GM20000 (cell line): ENCODE data around the gene POLR1H.

Experiments used
- DNase-seq: peaks from one replicate; pipeline ENCODE4 v3.0.0; 2012; ENCODE audit warnings: low spot score
- CTCF ChIP-seq: IDR thresholded peaks from 2 replicates; pipeline ENCODE4 v1.5.1; 2012; ENCODE audit warnings: mild to moderate bottlenecking, control low read depth; ENCODE audit errors: extremely low read depth, missing control alignments

Gene POLR1H

DNA sequence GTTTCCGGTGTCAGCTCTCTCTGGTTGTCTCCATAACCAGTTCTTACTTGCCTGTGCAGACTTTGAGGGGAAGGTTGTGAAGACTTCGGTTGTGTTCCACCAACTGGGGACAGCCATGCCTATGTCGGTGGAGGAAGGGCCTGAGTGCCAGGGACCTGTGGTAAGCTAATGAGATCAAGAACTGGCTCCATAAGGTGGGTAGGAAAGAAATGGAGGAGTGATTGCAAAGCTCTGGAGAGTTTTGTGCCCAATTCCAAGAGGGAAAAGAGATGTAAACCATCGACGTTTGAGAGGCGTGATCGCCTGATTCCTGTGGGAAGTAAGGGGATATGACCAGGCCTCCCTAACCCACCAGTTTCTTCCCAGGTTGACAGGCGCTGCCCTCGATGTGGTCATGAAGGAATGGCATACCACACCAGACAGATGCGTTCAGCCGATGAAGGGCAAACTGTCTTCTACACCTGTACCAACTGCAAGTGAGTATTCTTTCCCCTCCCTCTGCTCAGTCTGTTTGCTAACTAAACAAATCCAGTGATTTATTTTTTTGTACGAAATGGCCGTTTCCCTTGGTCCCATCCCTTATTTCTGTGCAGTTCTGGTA is 893 bp downstream of the POLR1H start:
- no peak for TF ChIP-seq CTCF
- peak; percentile 32 for DNase-seq

GRCh38 chr6:30062471-30063178 is 1.6 kb downstream of the POLR1H start:
- no peak for DNase-seq
- TF ChIP-seq CTCF, result no peak

- DNase-seq, result no peak
- no peak for TF ChIP-seq CTCF
Observed at GRCh38 chr6:30063315-30063714, 2.2 kb downstream of the POLR1H start.

DNA sequence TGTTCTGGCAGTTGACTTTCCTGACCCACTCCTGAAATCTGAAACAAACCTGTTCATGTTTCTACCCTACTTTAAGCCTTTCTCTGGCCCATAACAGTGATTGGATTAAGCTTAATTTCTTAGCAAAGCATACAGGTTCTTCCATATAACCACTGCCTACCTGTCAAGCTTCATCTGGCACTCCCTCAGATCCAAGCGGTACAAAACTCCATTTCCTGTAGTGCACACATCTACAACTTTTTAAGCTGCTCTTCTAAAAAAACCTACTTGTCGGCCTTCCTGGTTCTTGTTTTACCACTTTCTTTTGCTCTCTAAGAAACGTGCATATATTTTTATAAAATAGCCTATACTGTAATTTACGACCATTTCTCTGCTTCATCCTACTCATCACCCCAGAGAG is 5.0 kb downstream of the POLR1H start:
- no peak for DNase-seq
- no peak for TF ChIP-seq CTCF

GRCh38 chr6:30066577-30067459 is 5.8 kb downstream of the POLR1H start, which contains the start of gene PPP1R11:
TSS of gene PPP1R11 (plus strand) at chr6:30067198. CDS start at chr6:30067411, 213 bp downstream.
- no peak for TF ChIP-seq CTCF
- DNase-seq, result peak; percentile 94

GRCh38 chr6:30067460-30068139 is 6.5 kb downstream of the POLR1H start:
- TF ChIP-seq CTCF, result no peak
- DNase-seq, result peak; percentile 82
